GM12875 (cell line): ENCODE data around the gene ABI2.

Source experiments
- H3K4me3 ChIP-seq: one replicate; pipeline ENCODE4 v1.5.1; 2011; ENCODE audit warnings: low read depth, low read length, control low read depth
- CTCF ChIP-seq: IDR thresholded peaks from 2 replicates; pipeline ENCODE4 v1.5.1; 2011; ENCODE audit warnings: low read depth, mild to moderate bottlenecking, control low read depth, inconsistent platforms, low read length, moderate library complexity, borderline replicate concordance; ENCODE audit not compliant: insufficient read depth

The ABI2 gene

DNA sequence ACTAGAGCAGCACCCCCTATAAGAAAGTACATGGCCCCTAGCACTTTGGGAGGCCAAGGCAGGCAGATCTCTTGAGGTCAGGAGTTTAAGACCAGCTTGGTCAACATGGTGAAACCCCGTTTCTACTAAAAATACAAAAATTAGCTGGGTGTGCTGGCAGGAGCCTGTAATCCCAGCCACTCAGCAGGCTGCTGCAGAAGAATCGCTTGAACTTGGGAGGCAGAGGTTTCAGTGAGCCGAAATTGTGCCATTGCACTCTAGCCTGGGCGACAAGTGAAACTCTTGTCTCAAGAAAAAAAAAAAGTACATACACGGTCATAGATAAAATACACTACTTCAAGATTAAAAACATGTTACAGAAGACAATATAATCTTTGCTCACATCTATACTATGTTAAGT is 143.1 kb downstream of the ABI2 start:
- H3K4me3 ChIP-seq: no peak overlapping the region
- no peak for TF ChIP-seq CTCF

- H3K4me3 ChIP-seq: no peak overlapping the region
- no peak for TF ChIP-seq CTCF
Observed at GRCh38 chr2:203476881-203477280, 148.7 kb downstream of the ABI2 start.

DNA sequence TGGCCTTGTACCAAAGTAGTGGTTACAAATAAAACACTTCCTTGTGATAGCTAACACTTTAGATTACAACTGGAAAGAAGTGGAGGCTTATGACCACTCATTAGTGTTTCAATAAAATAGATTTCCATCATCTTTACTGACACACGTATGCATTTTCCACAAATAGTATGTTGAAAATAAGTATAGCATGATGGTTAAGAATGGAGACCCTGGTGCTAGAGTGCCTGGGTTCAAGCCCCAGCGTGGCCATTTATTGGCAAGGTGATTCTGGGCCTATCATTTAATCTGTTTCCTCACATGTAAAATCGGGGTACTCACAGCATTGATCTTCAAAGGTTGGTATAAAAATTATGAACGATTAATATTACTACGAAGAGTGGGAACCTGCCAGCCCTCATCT is 152.4 kb downstream of the ABI2 start:
- no peak overlapping the region for H3K4me3 ChIP-seq
- no peak for TF ChIP-seq CTCF

DNA sequence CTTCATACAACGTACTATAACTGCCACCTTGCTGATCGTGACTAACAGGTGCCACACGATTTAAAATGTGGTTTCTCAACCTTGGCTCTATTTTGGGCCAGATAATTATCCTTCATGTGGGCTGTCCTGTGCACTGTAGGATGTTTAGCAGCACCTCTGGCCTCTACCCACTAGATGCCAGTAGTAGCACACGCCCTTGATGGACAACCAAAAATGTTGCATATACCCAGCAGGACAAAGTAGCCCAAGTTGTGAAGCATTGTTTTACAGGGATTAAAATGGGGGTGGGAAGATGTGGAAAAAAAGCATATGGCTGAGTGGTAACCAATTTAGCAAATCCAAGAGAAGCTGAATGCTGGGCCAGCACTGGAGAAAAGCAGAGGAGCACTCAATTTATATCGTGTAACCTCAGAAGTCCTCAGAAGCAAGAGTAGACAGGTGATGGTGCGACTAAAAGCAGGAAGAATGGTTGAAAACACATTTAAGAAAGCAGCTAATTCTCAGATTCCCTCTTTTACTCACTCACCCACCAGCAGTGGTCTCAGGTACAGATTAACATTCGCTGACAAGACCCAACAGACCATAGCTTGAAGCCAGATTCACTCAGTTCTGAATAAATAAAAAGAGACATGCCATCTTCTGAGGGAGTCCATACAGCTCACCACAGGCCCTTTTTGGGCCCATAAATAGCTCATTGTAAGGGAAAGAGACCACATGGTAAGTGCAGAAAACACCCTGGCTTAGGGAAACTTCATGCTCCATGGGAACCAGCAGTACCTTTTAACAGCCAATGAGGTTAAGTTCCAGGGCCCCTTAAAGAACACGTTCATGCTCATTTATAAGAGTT is 156.3 kb downstream of the ABI2 start:
- no peak overlapping the region for H3K4me3 ChIP-seq
- peak; percentile 89 for TF ChIP-seq CTCF

GRCh38 chr2:203489531-203489930 is 161.3 kb downstream of the ABI2 start:
- H3K4me3 ChIP-seq: no peak overlapping the region
- TF ChIP-seq CTCF: no peak

- no peak overlapping the region for H3K4me3 ChIP-seq
- TF ChIP-seq CTCF: no peak
Observed at GRCh38 chr2:203490391-203490790, 162.2 kb downstream of the ABI2 start.

DNA sequence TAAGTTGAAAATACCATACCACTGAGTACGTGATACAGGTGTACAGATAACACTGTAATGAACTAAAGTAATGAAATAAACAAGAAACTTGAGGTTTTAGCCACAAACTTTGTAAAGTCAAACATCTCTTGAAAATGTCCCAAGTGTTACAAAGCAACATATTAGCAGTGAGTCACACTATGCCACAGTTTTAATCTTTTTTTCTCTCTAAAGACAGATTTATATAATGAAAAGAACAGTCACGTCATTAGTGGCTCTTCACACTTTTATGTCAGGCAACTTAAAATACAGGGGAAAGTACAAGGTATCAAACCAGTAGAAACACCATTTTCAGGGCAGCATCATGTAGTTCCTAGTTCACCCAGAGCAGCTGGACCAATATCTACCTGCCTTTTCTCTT is 164.8 kb downstream of the ABI2 start:
- no peak overlapping the region for H3K4me3 ChIP-seq
- no peak for TF ChIP-seq CTCF
